Colon (tissue), 2 donors: ENCODE results near the gene MISP3.

ENCODE experiments used
- FAIRE-seq: peaks from 2 replicates; lab custom pipeline; 2012; peaks lifted over from hg19 to GRCh38; lab: Jason Lieb, UNC
- donor health status: control.
- donor health status: control.

The MISP3 gene

DNA sequence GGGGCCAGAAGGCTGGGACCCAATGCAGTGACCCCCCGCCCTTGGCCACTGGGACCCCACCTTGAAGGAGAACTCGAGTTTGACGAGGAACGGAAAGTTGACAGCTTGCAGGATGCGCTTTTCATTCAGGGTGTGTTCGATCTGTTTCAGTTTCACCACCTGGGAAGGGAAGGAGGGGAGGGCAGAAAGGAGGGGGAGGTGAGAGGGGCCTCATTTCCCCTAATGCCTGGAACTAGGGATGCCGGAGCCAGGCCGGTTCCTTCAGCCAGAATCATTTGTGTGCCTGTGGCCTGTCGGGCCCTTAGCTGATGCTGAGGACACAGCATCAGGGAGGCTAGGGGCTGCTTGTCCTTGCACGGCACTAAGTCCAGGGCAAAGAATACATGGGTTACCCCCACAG is 30.2 kb downstream of the MISP3 start:
- no peak for FAIRE-seq

DNA sequence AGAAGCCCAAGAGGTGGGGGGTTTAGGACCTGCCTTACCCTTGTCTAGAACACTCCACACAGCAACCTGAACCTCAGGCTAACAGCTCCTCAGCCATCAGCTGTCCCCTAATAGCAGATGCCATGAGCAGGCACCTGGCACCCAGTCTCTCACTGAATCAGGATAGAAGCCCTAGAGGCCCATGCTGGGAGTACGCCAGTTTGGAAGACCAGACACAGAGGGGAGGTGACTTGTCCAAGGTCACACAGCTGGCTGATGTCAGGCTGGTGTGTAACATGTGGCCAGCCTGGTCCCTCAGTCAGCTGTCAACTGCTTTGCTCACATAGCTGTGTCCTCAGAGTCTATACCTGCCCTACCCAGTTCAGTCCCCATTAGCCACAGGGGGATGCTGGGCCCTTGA is 30.7 kb downstream of the MISP3 start:
- no peak for FAIRE-seq

DNA sequence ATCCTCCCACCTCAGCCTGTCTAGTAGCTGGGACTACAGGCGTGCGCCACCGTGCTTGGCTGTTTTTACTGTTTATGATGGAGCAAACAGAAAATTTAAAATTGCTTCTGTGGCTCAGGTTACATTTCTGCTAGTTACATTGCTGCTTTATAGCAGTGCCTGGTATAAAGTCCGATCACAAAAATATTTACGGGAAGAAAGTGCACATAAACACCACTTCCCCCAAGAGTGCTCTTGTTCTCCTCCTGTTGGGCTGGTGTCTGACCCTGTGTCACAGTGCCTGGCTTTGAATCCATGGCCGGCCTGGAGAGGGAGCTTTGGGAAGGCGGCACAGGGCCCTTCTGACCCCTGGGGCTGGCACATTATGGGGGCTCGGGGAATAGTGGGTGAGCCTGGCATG is 33.1 kb downstream of the MISP3 start:
- no peak for FAIRE-seq

DNA sequence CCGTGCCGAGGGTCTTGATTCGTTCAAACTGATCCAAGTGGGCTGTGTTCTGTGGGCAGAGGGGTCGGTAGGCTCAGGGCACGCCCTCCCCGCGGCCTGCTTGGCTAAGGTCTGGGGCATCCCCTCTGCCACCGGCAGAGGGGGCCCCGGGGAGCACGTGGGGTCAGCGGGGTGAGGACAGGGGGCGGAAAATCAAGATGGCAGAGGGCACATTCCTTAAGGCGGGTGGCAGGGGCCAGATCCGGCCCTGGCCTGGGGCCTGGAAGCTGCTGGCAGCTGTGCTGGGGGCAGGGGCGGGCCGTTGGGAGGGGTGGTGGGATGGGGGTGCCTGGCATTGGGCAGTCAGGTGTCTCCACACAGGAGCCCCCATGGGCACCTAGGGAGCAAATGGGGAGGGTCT is 34.3 kb downstream of the MISP3 start:
- no peak for FAIRE-seq

DNA sequence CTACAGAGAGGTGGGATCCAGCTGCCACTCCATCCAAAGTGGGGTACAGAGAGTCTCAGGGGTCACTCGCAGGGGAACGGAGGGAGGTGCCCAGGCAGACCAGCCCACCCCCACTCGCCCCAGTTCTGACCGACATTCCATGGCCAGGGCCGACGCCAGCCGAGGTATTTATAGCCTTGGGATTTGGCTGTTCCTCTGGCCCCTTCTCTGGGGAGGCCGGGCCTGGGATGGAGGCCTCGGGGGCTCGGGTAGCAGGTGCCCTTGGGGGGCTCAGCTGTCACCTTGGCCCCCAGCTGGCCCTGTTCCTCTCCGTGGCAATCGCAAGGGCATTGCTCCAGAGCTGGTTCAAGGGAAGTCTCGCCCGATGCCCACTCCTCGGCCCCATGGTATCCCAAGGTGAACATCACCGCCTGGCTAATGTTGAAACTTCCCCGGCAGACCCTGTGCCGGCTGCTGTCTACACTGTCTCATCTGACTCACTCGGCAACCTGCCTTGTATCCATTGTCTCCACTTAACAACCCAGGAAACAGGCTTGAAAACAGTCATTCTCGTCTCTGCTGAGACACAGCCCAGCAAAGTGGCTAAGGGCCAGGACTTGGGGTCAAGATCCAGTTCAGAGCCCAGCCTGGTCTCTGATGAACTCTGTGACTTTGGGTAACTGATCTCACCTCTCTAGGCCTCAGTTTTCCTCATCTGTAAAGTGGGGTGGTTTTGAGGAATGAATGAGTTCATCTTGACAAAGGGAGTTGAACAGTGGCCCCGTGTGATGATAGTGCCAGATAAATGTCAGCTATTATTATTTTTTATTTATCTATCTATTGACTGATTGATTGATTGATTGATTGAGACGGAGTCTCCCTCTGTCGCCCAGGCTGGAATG is 35.2 kb downstream of the MISP3 start:
- FAIRE-seq = no peak

DNA sequence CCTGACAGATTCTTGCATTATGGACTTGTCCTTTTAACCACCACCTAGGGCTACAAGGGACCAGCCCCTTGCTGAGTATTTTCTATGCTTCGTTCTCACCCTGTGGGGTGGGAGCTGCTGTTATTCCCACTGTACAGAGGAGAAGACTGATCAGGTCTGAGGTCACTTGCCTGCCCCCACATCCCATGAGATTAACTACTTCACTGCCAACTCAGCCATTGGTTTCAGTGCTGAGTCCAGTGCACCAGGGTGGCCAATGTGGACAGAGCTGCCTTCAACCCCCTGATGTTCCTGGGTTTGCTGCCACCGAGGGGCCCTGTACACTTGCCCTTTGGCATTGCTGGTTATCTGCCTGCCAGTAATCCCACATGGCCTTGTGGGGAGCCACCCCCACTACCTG is 38.1 kb downstream of the MISP3 start:
- FAIRE-seq = no peak

DNA sequence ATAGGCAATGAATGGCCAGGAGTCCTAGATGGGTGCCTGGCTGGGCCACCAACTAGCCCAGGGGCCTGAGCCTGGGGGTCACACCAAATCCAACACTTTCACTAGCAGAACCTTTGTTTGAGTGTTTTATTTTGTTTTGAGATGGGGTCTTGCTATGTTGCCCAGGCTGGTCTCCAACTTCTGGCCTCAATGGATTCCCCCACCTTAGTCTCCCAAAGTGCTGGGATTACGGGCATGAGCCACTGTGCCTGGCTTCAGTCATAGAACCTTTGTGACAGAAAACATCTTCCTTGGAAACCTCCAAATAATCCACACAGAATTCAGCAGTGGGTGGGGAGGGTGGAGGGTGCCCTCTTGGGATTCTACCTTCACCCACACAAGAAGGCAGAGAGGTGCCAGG is 38.9 kb downstream of the MISP3 start:
- FAIRE-seq = no peak

DNA sequence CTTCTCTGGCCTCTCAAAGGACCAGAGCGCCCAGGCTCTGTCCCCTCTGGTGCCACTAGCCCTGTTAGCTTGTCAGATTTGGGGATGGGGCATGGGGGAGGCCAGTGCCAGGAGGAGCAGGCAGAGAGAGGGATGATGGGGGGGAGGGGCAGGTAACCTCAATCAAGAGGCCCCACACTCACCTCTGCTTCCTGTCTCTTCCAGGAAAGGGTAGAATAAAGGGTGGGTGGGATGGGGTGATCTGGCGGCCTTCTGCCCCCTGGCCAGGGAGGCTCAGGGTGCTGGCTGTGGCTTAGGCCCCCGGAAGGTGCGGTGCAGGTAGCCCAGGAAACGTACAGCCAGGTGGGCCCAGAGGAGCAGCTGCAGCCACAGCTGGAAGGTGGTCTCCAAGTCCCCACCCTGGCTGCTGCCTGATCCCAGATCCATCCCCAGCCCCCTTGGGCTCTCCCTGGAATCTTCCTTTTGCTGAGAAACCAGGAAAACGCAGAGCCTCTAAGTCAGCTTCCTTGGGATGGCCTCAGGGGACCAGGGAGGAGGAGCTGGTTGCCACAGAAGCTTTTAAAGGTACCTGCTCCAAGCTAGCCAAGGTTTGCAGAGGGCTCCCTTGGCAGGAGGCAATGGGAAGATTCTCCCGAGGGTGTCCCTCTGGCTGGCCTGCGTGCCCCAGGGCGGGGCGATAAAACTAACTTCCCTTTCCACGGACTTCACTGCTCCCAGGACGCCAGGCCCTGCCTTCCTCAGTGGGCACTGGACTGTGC is 39.6 kb downstream of the MISP3 start:
- FAIRE-seq = no peak

DNA sequence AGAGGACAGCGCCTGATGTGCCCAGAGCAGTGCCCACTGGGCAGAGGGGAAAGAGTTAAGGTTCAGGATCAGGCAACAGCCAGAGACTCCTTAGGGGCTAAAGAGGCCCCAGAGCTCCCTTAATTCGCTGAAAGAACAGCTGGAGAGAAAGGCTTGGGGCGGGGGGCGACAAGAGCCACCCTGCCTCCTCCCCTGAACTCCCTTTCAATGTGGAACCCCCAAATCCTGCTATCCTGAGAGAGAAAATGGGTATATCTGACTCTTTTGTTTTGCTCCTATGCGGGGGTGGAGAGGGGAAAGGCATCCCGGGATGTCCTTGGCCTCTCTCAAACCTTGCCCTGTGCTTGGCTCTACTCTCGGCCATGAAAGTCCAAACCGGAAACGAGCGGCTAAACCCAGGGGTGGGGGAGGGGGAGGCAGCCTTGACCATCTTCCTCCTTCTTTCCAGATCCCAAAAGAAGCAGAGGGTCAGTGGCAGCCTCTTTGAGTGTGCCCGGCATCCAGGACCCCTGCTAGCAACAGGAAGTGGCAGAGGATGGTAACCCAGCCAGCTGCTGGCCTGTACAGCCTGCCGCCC is 40.3 kb downstream of the MISP3 start:
- no peak for FAIRE-seq

DNA sequence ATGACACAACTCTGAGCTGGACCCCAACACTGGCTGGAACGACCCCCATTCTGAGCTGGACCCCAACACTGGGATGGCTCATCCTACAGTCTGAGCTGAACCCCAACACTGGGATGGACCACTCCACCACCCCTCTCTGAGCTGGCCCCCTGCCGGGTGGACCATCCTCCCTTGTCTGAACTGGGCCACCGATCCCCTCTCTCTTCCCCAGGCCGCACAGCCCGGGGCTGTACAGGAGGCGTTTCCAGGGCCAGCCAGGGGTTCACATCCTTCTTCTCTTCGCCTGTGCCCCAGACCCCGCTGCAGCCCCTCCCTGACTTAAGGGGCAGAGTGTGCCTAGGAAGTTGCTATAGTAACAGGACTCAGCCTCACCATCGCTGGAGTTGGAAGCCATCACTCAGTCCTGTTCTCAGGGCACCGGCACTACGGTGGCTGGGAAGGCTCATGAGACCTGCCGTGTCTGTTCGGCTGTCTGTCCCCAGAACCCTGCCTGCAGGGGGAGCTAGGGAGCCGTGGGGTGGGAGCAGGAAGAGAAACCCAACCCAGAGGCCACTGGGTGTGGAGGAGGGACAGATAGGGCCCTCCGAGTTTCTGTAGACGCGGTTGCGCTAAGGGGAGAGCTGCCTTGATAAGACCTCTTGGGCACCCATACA is 41.3 kb downstream of the MISP3 start:
- no peak for FAIRE-seq

DNA sequence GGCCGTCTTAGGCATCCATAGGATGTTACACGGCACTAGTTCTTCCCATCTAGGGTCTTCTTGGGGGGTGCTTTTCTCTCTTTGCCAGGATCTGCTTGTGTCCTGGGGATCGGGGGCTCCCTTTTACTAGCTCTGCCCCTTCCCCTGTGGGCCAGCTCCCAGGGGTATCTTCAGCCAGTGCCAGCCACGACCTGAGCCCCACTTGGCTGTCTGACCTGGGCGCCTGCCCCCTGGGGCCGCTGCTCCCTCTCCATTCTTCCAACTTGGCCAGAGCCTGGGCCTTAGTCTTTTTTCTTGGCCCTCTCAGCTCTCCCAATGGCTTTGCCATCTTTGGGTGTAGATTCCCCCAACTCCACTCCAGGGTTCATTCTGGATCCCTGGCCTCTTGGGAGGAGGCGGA is 41.9 kb downstream of the MISP3 start:
- no peak for FAIRE-seq

DNA sequence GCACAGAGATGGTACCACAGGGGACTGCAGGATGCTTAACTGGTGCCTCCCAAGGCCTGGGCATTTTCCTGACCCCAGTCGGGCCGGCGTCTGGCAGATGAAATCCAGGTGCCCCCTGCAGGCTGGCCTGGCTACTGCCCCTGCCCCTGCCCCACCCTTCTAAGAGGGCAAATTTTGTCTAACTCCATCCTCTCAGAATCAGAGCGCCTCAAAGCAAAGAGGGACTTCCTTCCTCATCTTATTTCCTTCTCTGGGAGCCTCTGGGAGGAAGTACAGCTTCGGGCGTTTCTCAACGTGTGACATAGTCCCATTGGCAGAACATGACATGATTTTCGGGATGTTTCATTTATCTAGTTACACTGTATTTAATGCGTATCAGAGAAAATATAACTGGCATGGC is 42.3 kb downstream of the MISP3 start:
- no peak for FAIRE-seq

DNA sequence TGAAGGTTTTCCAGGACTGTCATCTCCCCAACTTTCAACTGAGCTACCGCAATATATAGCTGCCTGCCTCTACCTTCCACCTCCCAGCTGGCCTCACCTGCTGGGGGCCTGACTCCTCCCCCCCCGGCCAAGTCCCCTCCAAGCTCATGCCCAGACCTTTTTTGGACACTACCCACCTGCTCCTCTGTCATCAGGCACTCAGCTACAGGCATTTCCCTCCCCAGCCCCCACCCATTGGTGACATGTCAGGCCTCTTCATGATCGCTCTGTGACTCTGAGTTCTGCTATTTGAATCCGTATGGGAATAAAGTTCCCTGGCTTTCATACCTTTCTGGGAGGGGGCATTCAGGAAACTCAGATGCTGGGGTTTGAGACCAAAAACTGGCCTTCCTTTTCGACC is 43.2 kb downstream of the MISP3 start:
- no peak for FAIRE-seq

DNA sequence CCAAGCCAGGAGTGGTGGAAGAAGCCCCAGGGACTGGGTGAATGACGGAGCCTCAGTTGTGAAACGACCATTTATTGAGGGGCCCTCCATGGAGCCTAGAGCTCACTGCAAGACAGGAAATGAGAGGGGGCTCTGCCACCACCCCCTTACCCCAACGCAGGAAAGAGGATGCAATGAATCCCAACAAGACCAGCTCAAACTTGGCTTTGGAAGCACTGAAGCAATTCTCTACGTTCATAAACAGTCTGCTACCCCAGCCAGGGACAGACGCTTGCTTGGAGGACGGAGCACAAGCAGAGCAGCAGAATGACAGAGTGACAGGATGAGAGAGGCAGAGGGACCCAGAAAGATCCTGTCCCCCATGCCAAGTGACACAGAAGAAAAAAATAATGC is 43.9 kb downstream of the MISP3 start:
- no peak for FAIRE-seq

DNA sequence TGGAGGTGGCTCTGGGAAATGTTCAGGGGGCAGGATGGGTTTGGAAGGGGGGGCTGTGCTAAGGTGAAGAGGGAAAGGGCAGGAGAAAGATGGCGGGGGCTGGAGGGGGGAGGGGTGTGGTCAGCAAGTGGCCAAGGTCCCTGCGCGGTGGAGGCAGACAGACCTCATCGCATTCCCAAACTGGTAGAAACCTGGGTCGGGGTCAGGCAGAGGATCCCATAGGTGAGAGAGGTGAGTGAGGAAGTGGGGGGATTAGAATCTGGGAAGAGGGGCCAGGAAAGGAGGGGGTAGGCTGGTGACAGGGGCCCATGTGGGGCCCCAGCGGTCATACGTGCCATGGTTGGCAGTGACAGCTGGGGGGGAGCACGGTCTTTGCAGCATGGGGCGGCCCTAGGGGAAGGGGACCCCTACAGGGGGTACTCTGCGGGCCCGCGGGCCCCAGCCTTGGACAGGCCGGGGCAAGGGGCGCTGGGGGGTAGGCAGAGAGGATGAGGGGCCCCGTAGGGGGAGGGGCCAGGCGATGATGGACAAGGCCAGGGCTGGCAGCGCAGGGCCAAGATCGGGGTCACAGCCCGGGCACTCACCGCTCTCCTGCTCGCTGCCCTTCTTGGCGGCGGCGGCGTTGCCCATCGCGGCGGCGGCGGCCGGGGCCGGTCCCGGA is 44.5 kb downstream of the MISP3 start:
- FAIRE-seq = no peak

DNA sequence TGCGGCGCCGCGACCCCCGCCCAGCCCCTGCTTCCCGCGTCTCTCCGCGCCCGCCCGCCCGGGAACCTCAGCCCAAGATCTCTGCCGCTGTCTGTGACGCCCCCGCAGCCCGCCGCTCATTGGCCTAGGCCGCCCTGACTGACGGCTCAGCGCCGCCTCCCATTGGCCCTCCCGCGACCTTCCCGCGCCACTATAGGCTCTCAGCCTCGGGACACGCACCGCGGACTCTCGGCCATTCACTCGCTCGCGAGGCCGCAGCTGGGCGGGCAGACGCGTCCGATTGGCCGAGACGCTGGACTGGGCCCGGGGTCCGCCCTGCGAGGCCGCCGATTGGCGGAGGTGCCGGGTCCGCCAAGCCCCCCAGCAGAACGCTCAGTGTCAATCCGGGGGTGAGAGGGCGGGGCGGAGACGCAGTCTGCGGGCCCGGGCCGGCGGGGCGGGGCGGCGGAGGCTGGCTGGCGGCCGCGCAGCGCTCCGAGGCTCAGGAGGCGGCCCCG is 45.1 kb downstream of the MISP3 start, which contains the start of gene PRKACA:
Gene PRKACA (minus strand): TSS at position 95 of the 497 bp plus-strand sequence. CDS start 215 bp downstream, outside the sequence.
- no peak for FAIRE-seq

DNA sequence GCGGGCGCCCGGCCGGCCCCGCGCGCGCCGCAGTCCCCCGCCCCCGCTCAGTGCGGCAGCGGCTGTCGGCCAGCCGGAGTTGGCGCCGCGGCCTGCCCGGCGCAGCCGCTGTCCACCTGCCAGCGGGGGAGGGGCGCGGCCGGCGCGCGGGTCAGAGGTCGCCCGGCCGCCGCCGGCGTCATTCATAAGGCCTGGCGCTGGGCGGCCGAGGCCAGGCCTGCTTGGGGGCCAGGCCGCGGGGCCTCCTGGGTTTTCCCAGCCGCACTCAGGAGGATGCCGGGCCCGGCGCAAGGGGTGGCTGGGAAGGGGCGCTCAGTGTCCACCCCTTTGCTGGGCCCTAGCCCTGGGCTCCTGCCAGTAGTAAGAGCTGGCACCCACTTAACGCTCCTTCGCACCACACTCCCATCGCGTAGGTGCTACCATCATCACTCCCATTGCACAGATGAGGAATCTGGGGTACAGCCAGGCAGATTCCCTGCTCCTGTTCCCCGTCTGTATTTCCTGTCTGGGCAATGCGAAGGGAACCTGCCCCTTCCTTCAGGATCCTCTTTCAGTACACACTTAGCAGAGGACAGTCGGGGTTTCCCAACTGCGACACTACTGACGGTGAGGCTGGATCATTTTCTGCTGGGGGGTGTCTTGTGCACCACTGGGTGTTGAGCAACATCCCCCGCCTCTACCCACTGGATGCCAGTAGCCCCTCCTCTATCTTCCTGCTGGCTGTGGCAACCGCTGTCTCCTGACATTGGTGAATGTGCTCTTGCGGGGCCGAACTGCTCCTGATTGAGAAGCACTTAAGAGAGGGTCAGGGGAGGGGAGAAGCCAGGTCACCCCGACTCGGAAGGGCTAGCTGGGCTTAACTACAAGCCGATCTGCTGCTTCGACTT is 45.8 kb downstream of the MISP3 start:
- no peak for FAIRE-seq

DNA sequence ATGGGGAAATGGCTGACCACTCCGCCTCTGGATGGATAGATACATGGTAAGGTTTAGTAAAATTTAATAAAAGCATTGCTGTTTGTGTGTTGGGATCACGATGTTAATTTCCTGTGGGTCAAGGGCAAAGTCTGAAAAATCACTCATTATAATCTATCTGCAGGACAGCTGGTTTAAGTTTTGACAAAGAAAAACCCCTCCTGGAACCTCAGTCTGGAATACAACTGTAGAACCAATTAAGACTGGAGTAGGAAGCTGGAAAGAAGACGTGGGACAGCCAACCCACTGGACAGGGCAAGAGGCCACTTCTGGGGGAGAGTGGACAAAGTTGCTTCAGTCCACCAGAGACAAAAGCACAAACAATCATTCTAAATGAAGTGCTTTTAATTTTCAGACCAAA is 46.6 kb downstream of the MISP3 start:
- no peak for FAIRE-seq

DNA sequence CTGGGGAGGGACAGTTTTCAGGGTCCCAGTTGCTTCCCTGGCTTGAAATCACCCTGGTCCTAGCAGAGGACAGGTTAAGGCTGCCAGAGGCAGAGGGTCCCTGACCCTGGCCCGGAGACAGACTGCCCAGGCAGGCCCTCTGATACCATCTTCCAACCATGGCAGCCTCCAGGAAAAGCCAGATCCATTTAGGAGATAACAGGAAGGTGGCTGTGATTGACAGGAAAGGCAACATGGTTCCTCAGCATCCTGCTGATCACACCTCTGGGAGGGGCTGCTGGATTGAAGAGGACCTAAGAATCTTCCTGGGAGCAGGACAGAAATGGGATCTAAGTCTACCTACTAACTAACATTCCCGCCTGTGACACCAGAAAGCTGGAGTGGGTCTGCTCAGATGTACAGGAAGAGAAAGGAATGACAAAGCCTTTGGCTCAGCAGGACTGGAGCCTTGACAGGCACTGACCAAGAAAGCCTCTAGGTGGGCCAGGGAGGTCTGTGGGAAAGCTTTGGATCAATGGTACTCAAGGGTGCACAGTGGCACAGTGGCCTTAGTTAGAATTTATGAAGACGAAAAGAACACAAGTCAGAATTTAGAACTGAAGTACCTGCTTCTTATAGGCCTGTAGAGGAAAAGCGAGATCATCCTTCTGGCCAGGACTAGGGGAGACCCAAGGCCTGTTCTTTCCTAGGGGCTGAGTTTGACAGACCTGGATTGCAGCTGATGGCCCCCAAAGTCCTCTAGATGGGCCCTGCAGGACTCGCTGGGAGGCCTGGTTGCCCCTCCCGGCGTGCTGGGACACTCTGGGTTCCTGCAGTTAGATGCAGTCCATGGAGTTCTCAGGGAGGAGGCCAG is 47.3 kb downstream of the MISP3 start:
- FAIRE-seq = no peak

DNA sequence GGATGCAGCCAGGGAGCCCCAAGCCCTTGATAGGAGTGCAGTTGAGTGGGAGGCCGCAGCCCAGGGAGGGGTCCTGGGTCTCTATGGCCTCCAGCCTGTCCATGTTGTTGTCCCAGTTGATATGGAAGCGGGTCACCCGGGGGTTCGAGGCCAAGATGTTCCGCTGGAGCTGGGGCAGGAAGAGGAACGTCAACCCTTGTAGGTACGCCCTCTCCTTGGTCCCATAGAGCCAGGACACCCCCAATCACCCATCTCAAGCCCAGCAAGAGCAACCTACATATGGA is 47.9 kb downstream of the MISP3 start:
- FAIRE-seq = no peak
